Neural progenitor cell (in vitro differentiated cells): Measurements from ENCODE around the gene CEP97.

Experiments
- EZH2 ChIP-seq: fragments of 200-600 bp; sonication (generic); IDR thresholded peaks from 2 replicates; pipeline ENCODE4 v1.6.1; 2017; ENCODE audit warnings: antibody characterized with exemption, mild to moderate bottlenecking, moderate library complexity
- EZH2phosphoT487 ChIP-seq: fragments of 200-600 bp; sonication (generic); IDR thresholded peaks from 2 replicates; pipeline ENCODE4 v1.6.1; 2017; ENCODE audit warnings: antibody characterized with exemption
- TF ChIP-seq, protein P1 (sequence below): fragments of 200-600 bp; sonication (generic); IDR thresholded peaks from 2 replicates; pipeline ENCODE4 v1.5.1; 2017; ENCODE audit warnings: antibody characterized with exemption, mild to moderate bottlenecking

DNA sequence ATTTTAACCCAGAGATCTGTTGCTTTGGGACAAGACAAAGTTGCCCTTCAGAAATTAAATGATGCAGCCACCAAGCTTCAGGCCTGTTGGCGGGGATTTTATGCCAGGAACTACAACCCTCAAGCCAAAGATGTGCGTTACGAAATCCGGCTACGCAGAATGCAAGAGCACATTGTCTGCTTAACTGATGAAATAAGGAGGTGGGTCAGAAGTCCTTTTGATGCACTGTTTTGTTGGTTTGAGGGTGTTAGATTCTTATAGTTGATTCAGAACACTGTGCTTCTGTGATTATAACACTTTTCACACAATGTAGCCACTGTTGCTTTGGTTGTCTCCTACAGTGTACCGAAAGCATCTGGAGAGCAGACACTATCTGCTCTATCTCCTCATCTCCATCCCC lies 33.8 kb downstream of the CEP97 start:
- TF ChIP-seq, protein P1, sequence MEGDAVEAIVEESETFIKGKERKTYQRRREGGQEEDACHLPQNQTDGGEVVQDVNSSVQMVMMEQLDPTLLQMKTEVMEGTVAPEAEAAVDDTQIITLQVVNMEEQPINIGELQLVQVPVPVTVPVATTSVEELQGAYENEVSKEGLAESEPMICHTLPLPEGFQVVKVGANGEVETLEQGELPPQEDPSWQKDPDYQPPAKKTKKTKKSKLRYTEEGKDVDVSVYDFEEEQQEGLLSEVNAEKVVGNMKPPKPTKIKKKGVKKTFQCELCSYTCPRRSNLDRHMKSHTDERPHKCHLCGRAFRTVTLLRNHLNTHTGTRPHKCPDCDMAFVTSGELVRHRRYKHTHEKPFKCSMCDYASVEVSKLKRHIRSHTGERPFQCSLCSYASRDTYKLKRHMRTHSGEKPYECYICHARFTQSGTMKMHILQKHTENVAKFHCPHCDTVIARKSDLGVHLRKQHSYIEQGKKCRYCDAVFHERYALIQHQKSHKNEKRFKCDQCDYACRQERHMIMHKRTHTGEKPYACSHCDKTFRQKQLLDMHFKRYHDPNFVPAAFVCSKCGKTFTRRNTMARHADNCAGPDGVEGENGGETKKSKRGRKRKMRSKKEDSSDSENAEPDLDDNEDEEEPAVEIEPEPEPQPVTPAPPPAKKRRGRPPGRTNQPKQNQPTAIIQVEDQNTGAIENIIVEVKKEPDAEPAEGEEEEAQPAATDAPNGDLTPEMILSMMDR, result no peak
- no peak for TF ChIP-seq EZH2phosphoT487
- TF ChIP-seq EZH2, result no peak
